ENCODE results near the gene SLC22A14.

SLC22A14 gene

GRCh38 chr3:38245930-38246329, 36.2 kb upstream of the SLC22A14 start:
- Histone ChIP-seq H3K4me3 (ENCODE audit: severe bottlenecking) (no peak overlapping the region), H3K4me1 (ENCODE audit: insufficient read depth, poor library complexity, severe bottlenecking) (peaks cover 6% of the 10 kb centered on the region), H3K9me3 (ENCODE audit: severe bottlenecking) (no peaks in the 10 kb centered on the region), H3K36me3 (ENCODE audit: low read depth) (peaks cover 100% of the 10 kb centered on the region), H3K27me3 (ENCODE audit: insufficient read depth, poor library complexity, severe bottlenecking) (no peaks in the 10 kb centered on the region), H3K27ac (ENCODE audit: poor library complexity, severe bottlenecking) (no peak overlapping the region)
- no peak for TF ChIP-seq CTCF (IDR thresholded peaks at IDR 0.05; ENCODE audit: poor library complexity, severe bottlenecking)
- ATAC-seq (ENCODE audit: low read depth) (no peak), DNase-seq (ENCODE audit: low spot score) (no peak)

DNA sequence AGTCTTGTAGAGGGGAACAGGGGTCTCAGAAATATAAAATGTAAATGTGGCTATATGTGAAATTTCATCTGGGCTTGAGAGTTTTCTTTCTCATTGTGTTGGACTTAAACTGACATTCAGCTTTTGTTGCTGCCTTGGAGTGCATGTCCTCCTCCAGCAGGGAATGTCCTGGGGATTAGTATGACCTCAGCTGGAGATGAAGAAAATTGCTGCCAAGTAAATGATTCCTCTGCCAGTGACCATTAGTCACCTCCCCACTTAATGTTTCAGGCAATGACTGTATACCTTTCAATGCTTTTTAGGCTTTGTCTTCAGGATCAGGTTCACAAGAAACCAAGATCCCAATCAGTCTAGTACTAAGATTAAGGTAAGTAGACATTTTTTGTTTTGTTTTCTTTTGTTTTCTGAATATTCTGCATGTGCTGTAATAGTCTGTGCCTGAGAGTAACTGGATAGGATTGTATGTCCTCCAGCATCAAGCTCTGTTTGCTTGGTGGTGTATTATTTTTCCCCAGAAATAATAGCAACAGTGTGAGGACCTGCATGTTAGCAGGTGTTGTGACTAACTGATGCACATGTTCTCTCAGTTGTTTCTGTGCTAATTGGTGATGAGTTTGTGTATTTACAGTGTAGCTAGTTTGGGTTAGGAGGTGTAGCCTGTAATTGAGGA, 34.6 kb upstream of the SLC22A14 start:
- Histone ChIP-seq H3K9me3 (ENCODE audit: severe bottlenecking) (no peaks in the 10 kb centered on the region), H3K36me3 (ENCODE audit: low read depth) (peaks cover 100% of the 10 kb centered on the region), H3K27ac (ENCODE audit: poor library complexity, severe bottlenecking) (peak overlapping the region; percentile 17), H3K4me3 (ENCODE audit: severe bottlenecking) (no peak overlapping the region), H3K27me3 (ENCODE audit: insufficient read depth, poor library complexity, severe bottlenecking) (no peaks in the 10 kb centered on the region), H3K4me1 (ENCODE audit: insufficient read depth, poor library complexity, severe bottlenecking) (peaks cover 6% of the 10 kb centered on the region)
- peak; percentile 72 for TF ChIP-seq CTCF (IDR thresholded peaks at IDR 0.05; ENCODE audit: poor library complexity, severe bottlenecking)
- DNase-seq (ENCODE audit: low spot score) (no peak), ATAC-seq (ENCODE audit: low read depth) (peak; percentile 99)

GRCh38 chr3:38250198-38250597, 31.9 kb upstream of the SLC22A14 start:
- no peak for TF ChIP-seq CTCF (IDR thresholded peaks at IDR 0.05; ENCODE audit: poor library complexity, severe bottlenecking)
- no peaks in the 10 kb centered on the region for H3K27me3 ChIP-seq (ENCODE audit: insufficient read depth, poor library complexity, severe bottlenecking)
- H3K36me3 ChIP-seq (ENCODE audit: low read depth) = peaks cover 95% of the 10 kb centered on the region
- no peaks in the 10 kb centered on the region for H3K9me3 ChIP-seq (ENCODE audit: severe bottlenecking)
- peaks cover 6% of the 10 kb centered on the region for H3K4me1 ChIP-seq (ENCODE audit: insufficient read depth, poor library complexity, severe bottlenecking)
- no peak overlapping the region for H3K4me3 ChIP-seq (ENCODE audit: severe bottlenecking)
- ATAC-seq (ENCODE audit: low read depth) = no peak
- H3K27ac ChIP-seq (ENCODE audit: poor library complexity, severe bottlenecking) = no peak overlapping the region
- no peak for DNase-seq (ENCODE audit: low spot score)

- no peak for TF ChIP-seq CTCF (IDR thresholded peaks at IDR 0.05; ENCODE audit: poor library complexity, severe bottlenecking)
- DNase-seq (ENCODE audit: low spot score) (no peak), ATAC-seq (ENCODE audit: low read depth) (no peak)
- no peaks in the 10 kb centered on the region for H3K27me3 ChIP-seq (ENCODE audit: insufficient read depth, poor library complexity, severe bottlenecking)
- peaks cover 6% of the 10 kb centered on the region for H3K4me1 ChIP-seq (ENCODE audit: insufficient read depth, poor library complexity, severe bottlenecking)
- H3K4me3 ChIP-seq (ENCODE audit: severe bottlenecking) = no peak overlapping the region
- no peak overlapping the region for H3K27ac ChIP-seq (ENCODE audit: poor library complexity, severe bottlenecking)
- H3K9me3 ChIP-seq (ENCODE audit: severe bottlenecking) = no peaks in the 10 kb centered on the region
- H3K36me3 ChIP-seq (ENCODE audit: low read depth) = peaks cover 92% of the 10 kb centered on the region
Measured at GRCh38 chr3:38251197-38251596, 30.9 kb upstream of the SLC22A14 start.

GRCh38 chr3:38253704-38254103, 28.4 kb upstream of the SLC22A14 start:
- Histone ChIP-seq H3K36me3 (ENCODE audit: low read depth) (peaks cover 67% of the 10 kb centered on the region), H3K4me1 (ENCODE audit: insufficient read depth, poor library complexity, severe bottlenecking) (no peaks in the 10 kb centered on the region), H3K27me3 (ENCODE audit: insufficient read depth, poor library complexity, severe bottlenecking) (no peaks in the 10 kb centered on the region), H3K27ac (ENCODE audit: poor library complexity, severe bottlenecking) (no peak overlapping the region), H3K4me3 (ENCODE audit: severe bottlenecking) (no peak overlapping the region), H3K9me3 (ENCODE audit: severe bottlenecking) (no peaks in the 10 kb centered on the region)
- ATAC-seq (ENCODE audit: low read depth) = no peak
- no peak for TF ChIP-seq CTCF (IDR thresholded peaks at IDR 0.05; ENCODE audit: poor library complexity, severe bottlenecking)
- DNase-seq (ENCODE audit: low spot score) = no peak
